HG03571 (cell line): ENCODE data around the gene BTBD9.
A peak's percentile ranks its signal among the peaks of the same experiment; 100 is the strongest.
"Not testable (repeated sequence)": the region's sequence is repeated elsewhere in the genome, so short reads cannot be mapped to it uniquely, and the experiment has no call there.

Experiments used
- ATAC-seq: cut with Tn5 transposase; IDR thresholded peaks from one replicate; pipeline ENCODE4 v1.9.1; 2021; ENCODE audit not compliant: unreplicated experiment

The BTBD9 gene

GRCh38 chr6:38438097-38438496 is 201.6 kb downstream of the BTBD9 start:
- no peak for ATAC-seq

GRCh38 chr6:38436726-38437465 is 202.8 kb downstream of the BTBD9 start:
- ATAC-seq: no peak

- ATAC-seq: no peak
Measured at GRCh38 chr6:38435330-38435729, 204.4 kb downstream of the BTBD9 start.

- no peak for ATAC-seq
Measured at GRCh38 chr6:38434051-38434450, 205.7 kb downstream of the BTBD9 start.

- ATAC-seq: no peak
Measured at GRCh38 chr6:38432479-38432878, 207.2 kb downstream of the BTBD9 start.

GRCh38 chr6:38432079-38432478 is 207.7 kb downstream of the BTBD9 start:
- no peak for ATAC-seq

- ATAC-seq: no peak
Measured at GRCh38 chr6:38429546-38429945, 210.2 kb downstream of the BTBD9 start.

- ATAC-seq: peak; percentile 68
Measured at GRCh38 chr6:38427492-38428210, 212.1 kb downstream of the BTBD9 start.

GRCh38 chr6:38425788-38426488 is 213.8 kb downstream of the BTBD9 start:
- ATAC-seq: not testable (repeated sequence)

- no peak for ATAC-seq
Measured at GRCh38 chr6:38423746-38424145, 216.0 kb downstream of the BTBD9 start.

GRCh38 chr6:38420207-38420606 is 219.5 kb downstream of the BTBD9 start:
- no peak for ATAC-seq

GRCh38 chr6:38417521-38417920 is 222.2 kb downstream of the BTBD9 start:
- no peak for ATAC-seq

- no peak for ATAC-seq
Measured at GRCh38 chr6:38415231-38416005, 224.3 kb downstream of the BTBD9 start.

- ATAC-seq: no peak
Measured at GRCh38 chr6:38413102-38413800, 226.5 kb downstream of the BTBD9 start.

GRCh38 chr6:38407192-38407591 is 232.5 kb downstream of the BTBD9 start:
- ATAC-seq: no peak

- ATAC-seq: no peak
Measured at GRCh38 chr6:38406096-38406495, 233.6 kb downstream of the BTBD9 start.

- ATAC-seq: no peak
Measured at GRCh38 chr6:38404900-38405556, 234.7 kb downstream of the BTBD9 start.

GRCh38 chr6:38404355-38404754 is 235.4 kb downstream of the BTBD9 start:
- ATAC-seq: no peak

GRCh38 chr6:38403548-38403947 is 236.2 kb downstream of the BTBD9 start:
- no peak for ATAC-seq

- no peak for ATAC-seq
Measured at GRCh38 chr6:38400764-38401163, 239.0 kb downstream of the BTBD9 start.
